ENCODE measurements around the gene DST. TPM values are rescaled to one million over a fixed set of nuclear protein-coding genes. Genes with fewer than 3 reads are reported as not detected.

DST gene
- total and polyA plus RNA-seq, 7 experiments from 2014 or later = 0.46 to 20.3 (median 6.5) TPM

- H3K36me3 Mint-ChIP-seq = no peaks in the 10 kb centered on the region
- POLR2A ChIA-PET = no interaction called here
- H3K9me3 Mint-ChIP-seq = no peaks in the 10 kb centered on the region
- H3K27me3 Mint-ChIP-seq = peaks cover 0 to 3% (median 0%) of the 10 kb centered on the region in 5 donors
- Histone ChIP-seq H3K4me1 (ENCODE audit: control insufficient read depth in 2 of 2, insufficient read depth in 2 of 2, low read length in 2 of 2) (peaks cover 0 to 8% of the 10 kb centered on the region in 2 donors), H3K27me3 (ENCODE audit: control insufficient read depth in 2 of 2, insufficient read depth in 2 of 2, low read length in 2 of 2) (no peaks in the 10 kb centered on the region), H3K4me3 (ENCODE audit: low read length) (no peak overlapping the region), H3K36me3 (ENCODE audit: control insufficient read depth in 2 of 3, insufficient read depth in 3 of 3, low read length in 3 of 3) (no peaks in the 10 kb centered on the region), H3K27ac (ENCODE audit: low read depth, low read length) (no peak overlapping the region), H3K9me3 (ENCODE audit: control insufficient read depth in 2 of 3, low read length in 3 of 3) (no peaks in the 10 kb centered on the region)
- H3K4me3 Mint-ChIP-seq = no peak overlapping the region
- no peak overlapping the region for H3K27ac Mint-ChIP-seq
- intact Hi-C loops (cut with micrococcal nuclease) = loop anchor here (5.0 to 10.0 kb wide), 5 partner anchors 51 to 774 kb away; partner anchors contain the start of genes BAG2 (in 1 of the 2), BEND6 (in 1 of the 2), PRIM2 (in 1 of the 2) and ZNF451 (in 1 of the 2)
- no peak for DNase-seq
- CTCF ChIA-PET = interaction anchor here (0.7 kb wide), 1 partner anchor 348 kb away, joined by 3 read pairs; no protein-coding TSS in a partner anchor
- H3K4me1 Mint-ChIP-seq = peaks cover 0 to 2% (median 0%) of the 10 kb centered on the region in 7 donors
- ATAC-seq = no peak
These were observed 101.6 kb downstream of the DST start for GRCh38 chr6:56541030-56541600.

- Histone ChIP-seq H3K27me3 (ENCODE audit: control insufficient read depth in 2 of 2, insufficient read depth in 2 of 2, low read length in 2 of 2) (no peaks in the 10 kb centered on the region), H3K4me1 (ENCODE audit: control insufficient read depth in 2 of 2, insufficient read depth in 2 of 2, low read length in 2 of 2) (peaks cover 0 to 8% of the 10 kb centered on the region in 2 donors), H3K4me3 (ENCODE audit: low read length) (no peak overlapping the region), H3K27ac (ENCODE audit: low read depth, low read length) (no peak overlapping the region), H3K36me3 (ENCODE audit: control insufficient read depth in 2 of 3, insufficient read depth in 3 of 3, low read length in 3 of 3) (no peaks in the 10 kb centered on the region), H3K9me3 (ENCODE audit: control insufficient read depth in 2 of 3, low read length in 3 of 3) (no peaks in the 10 kb centered on the region)
- POLR2A ChIA-PET = no interaction called here
- Mint-ChIP-seq H3K9me3 (no peaks in the 10 kb centered on the region), H3K36me3 (no peaks in the 10 kb centered on the region), H3K27me3 (peaks cover 0 to 3% (median 0%) of the 10 kb centered on the region in 5 donors), H3K4me3 (no peak overlapping the region), H3K27ac (no peak overlapping the region), H3K4me1 (peaks cover 0 to 2% (median 0%) of the 10 kb centered on the region in 7 donors)
- DNase-seq (no peak), ATAC-seq (no peak)
- intact Hi-C loops (cut with micrococcal nuclease) = loop anchor here (5.0 to 10.0 kb wide), 5 partner anchors 52 to 774 kb away; partner anchors contain the start of genes BAG2 (in 1 of the 2), BEND6 (in 1 of the 2), PRIM2 (in 1 of the 2) and ZNF451 (in 1 of the 2)
- CTCF ChIA-PET = interaction anchor here (0.7 kb wide), 1 partner anchor 349 kb away, joined by 3 read pairs; no protein-coding TSS in a partner anchor
These were observed 102.3 kb downstream of the DST start for GRCh38 chr6:56540232-56541029.

GRCh38 chr6:56539527-56540105 lies 103.1 kb downstream of the DST start:
- ATAC-seq = no peak
- intact Hi-C loops (cut with micrococcal nuclease) = loop anchor here (5.0 to 10.0 kb wide), 5 partner anchors 53 to 775 kb away; partner anchors contain the start of genes BAG2 (in 1 of the 2), BEND6 (in 1 of the 2), PRIM2 (in 1 of the 2) and ZNF451 (in 1 of the 2)
- H3K4me3 ChIP-seq (ENCODE audit: low read length) = no peak overlapping the region
- peaks cover 0 to 2% (median 0%) of the 10 kb centered on the region in 7 donors for H3K4me1 Mint-ChIP-seq
- ChIA-PET CTCF (no interaction called here), POLR2A (no interaction called here)
- H3K4me3 Mint-ChIP-seq = no peak overlapping the region
- no peak for DNase-seq
- H3K4me1 ChIP-seq (ENCODE audit: control insufficient read depth in 2 of 2, insufficient read depth in 2 of 2, low read length in 2 of 2) = peaks cover 0 to 8% of the 10 kb centered on the region in 2 donors
- H3K27me3 Mint-ChIP-seq = peaks cover 0 to 3% (median 0%) of the 10 kb centered on the region in 5 donors
- no peaks in the 10 kb centered on the region for H3K9me3 ChIP-seq (ENCODE audit: control insufficient read depth in 2 of 3, low read length in 3 of 3)
- H3K36me3 ChIP-seq (ENCODE audit: control insufficient read depth in 2 of 3, insufficient read depth in 3 of 3, low read length in 3 of 3) = no peaks in the 10 kb centered on the region
- peak overlapping the region in 1 of 9 donors; percentile 22 for H3K27ac Mint-ChIP-seq
- no peak overlapping the region for H3K27ac ChIP-seq (ENCODE audit: low read depth, low read length)
- no peaks in the 10 kb centered on the region for H3K9me3 Mint-ChIP-seq
- H3K36me3 Mint-ChIP-seq = no peaks in the 10 kb centered on the region
- H3K27me3 ChIP-seq (ENCODE audit: control insufficient read depth in 2 of 2, insufficient read depth in 2 of 2, low read length in 2 of 2) = no peaks in the 10 kb centered on the region

- H3K9me3 Mint-ChIP-seq = no peaks in the 10 kb centered on the region
- no peaks in the 10 kb centered on the region for H3K27me3 ChIP-seq (ENCODE audit: control insufficient read depth in 2 of 2, insufficient read depth in 2 of 2, low read length in 2 of 2)
- DNase-seq (no peak), ATAC-seq (no peak)
- H3K27me3 Mint-ChIP-seq = peaks cover 0 to 3% (median 0%) of the 10 kb centered on the region in 5 donors
- ChIA-PET POLR2A (no interaction called here), CTCF (no interaction called here)
- no peak overlapping the region for H3K27ac ChIP-seq (ENCODE audit: low read depth, low read length)
- H3K36me3 Mint-ChIP-seq = no peaks in the 10 kb centered on the region
- no peak overlapping the region for H3K4me3 ChIP-seq (ENCODE audit: low read length)
- no peak overlapping the region for H3K27ac Mint-ChIP-seq
- H3K36me3 ChIP-seq (ENCODE audit: control insufficient read depth in 2 of 3, insufficient read depth in 3 of 3, low read length in 3 of 3) = no peaks in the 10 kb centered on the region
- H3K4me1 ChIP-seq (ENCODE audit: control insufficient read depth in 2 of 2, insufficient read depth in 2 of 2, low read length in 2 of 2) = peaks cover 0 to 8% of the 10 kb centered on the region in 2 donors
- H3K4me1 Mint-ChIP-seq = peaks cover 0 to 2% (median 0%) of the 10 kb centered on the region in 7 donors
- H3K4me3 Mint-ChIP-seq = no peak overlapping the region
- H3K9me3 ChIP-seq (ENCODE audit: control insufficient read depth in 2 of 3, low read length in 3 of 3) = no peaks in the 10 kb centered on the region
- intact Hi-C loops (cut with micrococcal nuclease) = no loop called here
These were observed 103.8 kb downstream of the DST start for GRCh38 chr6:56538851-56539250.

- Histone ChIP-seq H3K36me3 (ENCODE audit: control insufficient read depth in 2 of 3, insufficient read depth in 3 of 3, low read length in 3 of 3) (no peaks in the 10 kb centered on the region), H3K27ac (ENCODE audit: low read depth, low read length) (no peak overlapping the region), H3K4me3 (ENCODE audit: low read length) (no peak overlapping the region), H3K4me1 (ENCODE audit: control insufficient read depth in 2 of 2, insufficient read depth in 2 of 2, low read length in 2 of 2) (peaks cover 0 to 8% of the 10 kb centered on the region in 2 donors), H3K9me3 (ENCODE audit: control insufficient read depth in 2 of 3, low read length in 3 of 3) (no peaks in the 10 kb centered on the region), H3K27me3 (ENCODE audit: control insufficient read depth in 2 of 2, insufficient read depth in 2 of 2, low read length in 2 of 2) (no peaks in the 10 kb centered on the region)
- no peak for DNase-seq
- ATAC-seq = no peak
- intact Hi-C loops (cut with micrococcal nuclease) = no loop called here
- CTCF ChIA-PET = no interaction called here
- Mint-ChIP-seq H3K27me3 (peaks cover 0 to 3% (median 0%) of the 10 kb centered on the region in 5 donors), H3K9me3 (no peaks in the 10 kb centered on the region), H3K36me3 (peaks cover 0 to 7% (median 0%) of the 10 kb centered on the region in 5 donors), H3K27ac (no peak overlapping the region), H3K4me1 (peaks cover 0 to 2% (median 0%) of the 10 kb centered on the region in 7 donors), H3K4me3 (no peak overlapping the region)
- POLR2A ChIA-PET = no interaction called here
These were observed 105.4 kb downstream of the DST start for GRCh38 chr6:56537223-56537770.

GRCh38 chr6:56536536-56536935 lies 106.2 kb downstream of the DST start:
- POLR2A ChIA-PET = no interaction called here

More at GRCh38 chr6:56536536-56536935, 106.2 kb downstream of the DST start:
- peaks cover 0 to 2% of the 10 kb centered on the region in 2 donors for H3K4me1 ChIP-seq (ENCODE audit: control insufficient read depth in 2 of 2, insufficient read depth in 2 of 2, low read length in 2 of 2)
- no peak overlapping the region for H3K4me3 Mint-ChIP-seq
- H3K36me3 Mint-ChIP-seq = peaks cover 0 to 7% (median 0%) of the 10 kb centered on the region in 5 donors
- CTCF ChIA-PET = no interaction called here
- no peaks in the 10 kb centered on the region for H3K9me3 Mint-ChIP-seq
- DNase-seq = no peak
- no peaks in the 10 kb centered on the region for H3K27me3 ChIP-seq (ENCODE audit: control insufficient read depth in 2 of 2, insufficient read depth in 2 of 2, low read length in 2 of 2)
- H3K9me3 ChIP-seq (ENCODE audit: control insufficient read depth in 2 of 3, low read length in 3 of 3) = no peaks in the 10 kb centered on the region
- no peak for ATAC-seq
- intact Hi-C loops (cut with micrococcal nuclease) = no loop called here
- no peak overlapping the region for H3K27ac ChIP-seq (ENCODE audit: low read depth, low read length)
- no peak overlapping the region for H3K27ac Mint-ChIP-seq
- H3K4me3 ChIP-seq (ENCODE audit: low read length) = no peak overlapping the region
- no peaks in the 10 kb centered on the region for H3K36me3 ChIP-seq (ENCODE audit: control insufficient read depth in 2 of 3, insufficient read depth in 3 of 3, low read length in 3 of 3)
- H3K27me3 Mint-ChIP-seq = peaks cover 0 to 3% (median 0%) of the 10 kb centered on the region in 5 donors
- H3K4me1 Mint-ChIP-seq = peaks cover 0 to 2% (median 0%) of the 10 kb centered on the region in 7 donors

Data from naive thymus-derived CD4-positive, alpha-beta T cell (primary cell).